ENCODE measurements around the gene APH1B.
A peak's percentile ranks its signal among the peaks of the same experiment; 100 is the strongest.

APH1B gene

DNA sequence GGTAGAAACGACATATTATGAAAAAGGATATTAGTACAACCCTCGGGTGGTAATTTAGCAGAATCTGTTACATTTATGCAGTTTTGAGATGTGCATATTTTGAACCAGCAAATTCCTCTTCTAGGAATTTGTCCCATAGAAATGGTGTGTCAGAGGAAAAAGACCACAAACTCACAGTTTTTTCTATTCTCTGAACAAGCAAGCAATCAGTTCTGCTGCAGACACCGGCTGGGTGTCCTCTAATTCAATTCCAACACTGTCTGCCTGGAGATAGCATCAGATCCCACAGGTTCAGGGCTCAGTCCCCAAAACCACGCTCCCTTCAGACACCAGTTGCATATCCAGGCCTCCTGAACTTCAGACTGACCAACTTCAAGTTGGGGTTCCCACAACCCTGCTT, 36.4 kb downstream of the APH1B start:
- DNase-seq (ENCODE audit: low spot score): no peak
- H4K8ac ChIP-seq (ENCODE audit: low read depth, low read length): no peak overlapping the region
- H3K4me2 ChIP-seq (ENCODE audit: insufficient read depth, low read length, poor library complexity, severe bottlenecking): no peak overlapping the region
- H3K23ac ChIP-seq (ENCODE audit: low read depth, low read length, poor library complexity): no peak overlapping the region
- no CpG with 5 or more reads among the region's 4 CpGs for WGBS, 2 donors (ENCODE audit: extremely low coverage in 2 of 2, insufficient read length in 2 of 2, insufficient replicate concordance in 1 of 2)
- no peak overlapping the region for H3K4ac ChIP-seq (ENCODE audit: low read length)
- H3K4me1 ChIP-seq (ENCODE audit: control insufficient read depth in 2 of 2, insufficient read depth in 1 of 2, low read depth in 1 of 2, low read length in 2 of 2): peaks cover 0 to 9% of the 10 kb centered on the region in 2 donors
- H3K14ac ChIP-seq (ENCODE audit: low read length): no peak overlapping the region
- H2BK5ac ChIP-seq (ENCODE audit: low read length): no peak overlapping the region
- no peak overlapping the region for H2AK5ac ChIP-seq (ENCODE audit: low read depth, low read length)
- H3K36me3 ChIP-seq (replicated peaks in 1 of 2; ENCODE audit: control insufficient read depth in 2 of 2, insufficient read depth in 2 of 2, low read length in 2 of 2): no peaks in the 10 kb centered on the region
- no peak overlapping the region for H2BK12ac ChIP-seq (ENCODE audit: low read length)
- H2AFZ ChIP-seq (ENCODE audit: low read length): peak overlapping the region; percentile 27
- H3K27ac ChIP-seq (replicated peaks; ENCODE audit: low read length): no peak overlapping the region
- no peak overlapping the region for H3K4me3 ChIP-seq (ENCODE audit: low read length in 2 of 2)
- H3K27me3 ChIP-seq (ENCODE audit: control insufficient read depth in 3 of 3, insufficient read depth in 3 of 3, low read depth in 1 of 3, low read length in 3 of 3): no peaks in the 10 kb centered on the region
- no peak overlapping the region for H3K18ac ChIP-seq (ENCODE audit: low read length)
- no peaks in the 10 kb centered on the region for H3K79me1 ChIP-seq (ENCODE audit: low read depth, low read length)
- H2BK120ac ChIP-seq (ENCODE audit: low read depth, low read length): no peak overlapping the region
- no peak overlapping the region for H4K91ac ChIP-seq (ENCODE audit: low read depth, low read length, poor library complexity)
- H2BK15ac ChIP-seq (ENCODE audit: low read length): no peak overlapping the region
- no peak overlapping the region for H3K9ac ChIP-seq (ENCODE audit: low read depth, low read length, poor library complexity)
- H3K9me3 ChIP-seq (replicated peaks in 1 of 2; ENCODE audit: control insufficient read depth in 2 of 2, insufficient read depth in 1 of 2, low read depth in 1 of 2, low read length in 2 of 2): no peaks in the 10 kb centered on the region

DNA sequence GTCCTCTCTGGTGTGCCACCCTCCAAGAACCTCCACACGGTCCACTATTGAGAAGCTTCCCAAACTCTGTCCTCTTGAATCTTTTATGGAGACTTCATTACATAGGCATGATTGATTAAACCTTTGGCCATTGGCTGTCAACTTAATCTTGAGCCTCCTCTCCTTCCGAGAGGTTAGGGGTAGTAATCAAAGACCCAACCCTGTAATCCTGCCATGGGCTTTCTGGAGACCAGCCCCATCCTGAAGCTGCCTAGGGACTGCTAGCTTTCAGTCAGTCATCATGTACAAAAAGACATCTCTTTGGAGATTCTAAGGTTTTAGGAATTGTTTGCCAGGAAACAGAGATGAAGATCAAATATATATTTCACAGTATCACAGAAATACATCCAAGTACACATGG, 37.0 kb downstream of the APH1B start:
- H2BK120ac ChIP-seq (ENCODE audit: low read depth, low read length): no peak overlapping the region
- H3K18ac ChIP-seq (ENCODE audit: low read length): no peak overlapping the region
- no peaks in the 10 kb centered on the region for H3K79me1 ChIP-seq (ENCODE audit: low read depth, low read length)
- H2AFZ ChIP-seq (ENCODE audit: low read length): peak overlapping the region; percentile 27
- H3K4me3 ChIP-seq (ENCODE audit: low read length in 2 of 2): no peak overlapping the region
- no peak overlapping the region for H3K9ac ChIP-seq (ENCODE audit: low read depth, low read length, poor library complexity)
- H3K4ac ChIP-seq (ENCODE audit: low read length): no peak overlapping the region
- WGBS, 2 donors (ENCODE audit: extremely low coverage in 2 of 2, insufficient read length in 2 of 2, insufficient replicate concordance in 1 of 2): no CpG with 5 or more reads among the region's 2 CpGs
- H3K36me3 ChIP-seq (replicated peaks in 1 of 2; ENCODE audit: control insufficient read depth in 2 of 2, insufficient read depth in 2 of 2, low read length in 2 of 2): no peaks in the 10 kb centered on the region
- no peaks in the 10 kb centered on the region for H3K27me3 ChIP-seq (ENCODE audit: control insufficient read depth in 3 of 3, insufficient read depth in 3 of 3, low read depth in 1 of 3, low read length in 3 of 3)
- H3K14ac ChIP-seq (ENCODE audit: low read length): no peak overlapping the region
- no peak for DNase-seq (ENCODE audit: low spot score)
- no peak overlapping the region for H3K4me2 ChIP-seq (ENCODE audit: insufficient read depth, low read length, poor library complexity, severe bottlenecking)
- no peak overlapping the region for H2AK5ac ChIP-seq (ENCODE audit: low read depth, low read length)
- H2BK12ac ChIP-seq (ENCODE audit: low read length): no peak overlapping the region
- no peak overlapping the region for H2BK15ac ChIP-seq (ENCODE audit: low read length)
- H4K91ac ChIP-seq (ENCODE audit: low read depth, low read length, poor library complexity): no peak overlapping the region
- no peak overlapping the region for H2BK5ac ChIP-seq (ENCODE audit: low read length)
- H3K23ac ChIP-seq (ENCODE audit: low read depth, low read length, poor library complexity): no peak overlapping the region
- no peaks in the 10 kb centered on the region for H3K9me3 ChIP-seq (replicated peaks in 1 of 2; ENCODE audit: control insufficient read depth in 2 of 2, insufficient read depth in 1 of 2, low read depth in 1 of 2, low read length in 2 of 2)
- peaks cover 0 to 6% of the 10 kb centered on the region in 2 donors for H3K4me1 ChIP-seq (ENCODE audit: control insufficient read depth in 2 of 2, insufficient read depth in 1 of 2, low read depth in 1 of 2, low read length in 2 of 2)
- H3K27ac ChIP-seq (replicated peaks; ENCODE audit: low read length): no peak overlapping the region
- H4K8ac ChIP-seq (ENCODE audit: low read depth, low read length): no peak overlapping the region

DNA sequence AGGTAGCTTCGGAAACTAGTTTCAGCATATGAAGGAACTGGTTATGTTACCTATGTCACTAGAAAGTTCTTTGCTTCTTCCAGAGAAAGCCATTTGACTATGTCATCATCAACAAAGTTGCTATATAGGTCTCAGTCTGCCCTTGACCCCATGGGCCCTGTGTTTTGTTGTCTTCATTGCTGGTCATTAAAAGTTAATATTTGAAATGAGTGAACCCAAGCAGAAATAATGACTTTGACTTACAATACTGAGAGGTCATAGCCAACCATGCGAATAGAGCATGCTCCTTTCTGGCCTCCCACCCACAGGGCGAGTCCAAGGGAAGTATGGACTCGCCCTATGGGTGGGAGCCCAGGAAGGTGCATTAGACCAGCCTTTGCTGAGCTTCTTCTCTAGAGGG, 40.9 kb downstream of the APH1B start:
- Histone ChIP-seq H4K8ac (ENCODE audit: low read depth, low read length) (no peak overlapping the region), H2BK5ac (ENCODE audit: low read length) (no peak overlapping the region), H3K79me1 (ENCODE audit: low read depth, low read length) (no peaks in the 10 kb centered on the region), H3K14ac (ENCODE audit: low read length) (no peak overlapping the region), H2AK5ac (ENCODE audit: low read depth, low read length) (no peak overlapping the region), H3K27ac (replicated peaks; ENCODE audit: low read length) (no peak overlapping the region), H3K4me1 (ENCODE audit: control insufficient read depth in 2 of 2, insufficient read depth in 1 of 2, low read depth in 1 of 2, low read length in 2 of 2) (peaks cover 0 to 3% of the 10 kb centered on the region in 2 donors), H2BK120ac (ENCODE audit: low read depth, low read length) (no peak overlapping the region), H3K36me3 (replicated peaks in 1 of 2; ENCODE audit: control insufficient read depth in 2 of 2, insufficient read depth in 2 of 2, low read length in 2 of 2) (no peaks in the 10 kb centered on the region), H3K9me3 (replicated peaks in 1 of 2; ENCODE audit: control insufficient read depth in 2 of 2, insufficient read depth in 1 of 2, low read depth in 1 of 2, low read length in 2 of 2) (no peaks in the 10 kb centered on the region), H3K23ac (ENCODE audit: low read depth, low read length, poor library complexity) (no peak overlapping the region), H2BK15ac (ENCODE audit: low read length) (no peak overlapping the region), H3K18ac (ENCODE audit: low read length) (no peak overlapping the region), H3K4ac (ENCODE audit: low read length) (no peak overlapping the region), H3K27me3 (ENCODE audit: control insufficient read depth in 3 of 3, insufficient read depth in 3 of 3, low read depth in 1 of 3, low read length in 3 of 3) (no peaks in the 10 kb centered on the region), H2AFZ (ENCODE audit: low read length) (no peak overlapping the region), H2BK12ac (ENCODE audit: low read length) (no peak overlapping the region), H3K9ac (ENCODE audit: low read depth, low read length, poor library complexity) (no peak overlapping the region), H3K4me2 (ENCODE audit: insufficient read depth, low read length, poor library complexity, severe bottlenecking) (no peak overlapping the region), H3K4me3 (ENCODE audit: low read length in 2 of 2) (no peak overlapping the region), H4K91ac (ENCODE audit: low read depth, low read length, poor library complexity) (no peak overlapping the region)
- no peak for DNase-seq (ENCODE audit: low spot score)
- no CpG with 5 or more reads among the region's 4 CpGs for WGBS, 2 donors (ENCODE audit: extremely low coverage in 2 of 2, insufficient read length in 2 of 2, insufficient replicate concordance in 1 of 2)

DNA sequence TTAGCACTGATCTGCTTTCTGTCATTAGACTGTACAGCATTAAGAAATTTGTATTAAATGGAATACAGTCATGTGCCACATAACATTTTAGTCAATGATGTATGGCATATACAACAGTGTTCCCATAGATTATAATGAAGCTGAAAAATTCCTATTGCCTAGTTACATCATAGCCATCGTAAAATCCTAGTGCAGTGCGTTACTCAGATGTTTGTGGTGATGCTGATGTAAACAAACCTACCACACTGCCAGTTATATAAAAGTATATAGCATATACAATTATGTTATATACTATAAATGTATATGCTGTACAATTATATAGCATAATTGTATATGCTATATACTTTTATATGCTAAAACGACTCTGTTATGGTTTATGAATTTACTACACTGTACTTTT, 41.7 kb downstream of the APH1B start:
- no peak overlapping the region for H3K4ac ChIP-seq (ENCODE audit: low read length)
- H3K4me2 ChIP-seq (ENCODE audit: insufficient read depth, low read length, poor library complexity, severe bottlenecking): no peak overlapping the region
- no peak overlapping the region for H3K23ac ChIP-seq (ENCODE audit: low read depth, low read length, poor library complexity)
- no peak for DNase-seq (ENCODE audit: low spot score)
- no peaks in the 10 kb centered on the region for H3K36me3 ChIP-seq (replicated peaks in 1 of 2; ENCODE audit: control insufficient read depth in 2 of 2, insufficient read depth in 2 of 2, low read length in 2 of 2)
- no peak overlapping the region for H2BK12ac ChIP-seq (ENCODE audit: low read length)
- H4K8ac ChIP-seq (ENCODE audit: low read depth, low read length): no peak overlapping the region
- H3K27ac ChIP-seq (replicated peaks; ENCODE audit: low read length): no peak overlapping the region
- no peak overlapping the region for H3K9ac ChIP-seq (ENCODE audit: low read depth, low read length, poor library complexity)
- no peaks in the 10 kb centered on the region for H3K79me1 ChIP-seq (ENCODE audit: low read depth, low read length)
- H2BK120ac ChIP-seq (ENCODE audit: low read depth, low read length): no peak overlapping the region
- no peak overlapping the region for H3K4me3 ChIP-seq (ENCODE audit: low read length in 2 of 2)
- no peak overlapping the region for H3K14ac ChIP-seq (ENCODE audit: low read length)
- H3K27me3 ChIP-seq (ENCODE audit: control insufficient read depth in 3 of 3, insufficient read depth in 3 of 3, low read depth in 1 of 3, low read length in 3 of 3): no peaks in the 10 kb centered on the region
- H2AFZ ChIP-seq (ENCODE audit: low read length): no peak overlapping the region
- H2BK15ac ChIP-seq (ENCODE audit: low read length): no peak overlapping the region
- no peak overlapping the region for H4K91ac ChIP-seq (ENCODE audit: low read depth, low read length, poor library complexity)
- H3K4me1 ChIP-seq (ENCODE audit: control insufficient read depth in 2 of 2, insufficient read depth in 1 of 2, low read depth in 1 of 2, low read length in 2 of 2): peaks cover 3 to 8% of the 10 kb centered on the region in 2 donors
- WGBS, 2 donors (ENCODE audit: extremely low coverage in 2 of 2, insufficient read length in 2 of 2, insufficient replicate concordance in 1 of 2): no CpG with 5 or more reads among the region's 3 CpGs
- H2BK5ac ChIP-seq (ENCODE audit: low read length): no peak overlapping the region
- H3K9me3 ChIP-seq (replicated peaks in 1 of 2; ENCODE audit: control insufficient read depth in 2 of 2, insufficient read depth in 1 of 2, low read depth in 1 of 2, low read length in 2 of 2): no peaks in the 10 kb centered on the region
- no peak overlapping the region for H3K18ac ChIP-seq (ENCODE audit: low read length)
- H2AK5ac ChIP-seq (ENCODE audit: low read depth, low read length): no peak overlapping the region
